ENCODE results near the gene TMBIM6.

TMBIM6 gene

GRCh38 chr12:49740930-49741881, at the start of gene TMBIM6:
TSS of gene TMBIM6 (plus strand) at chr12:49741557. CDS start at chr12:49752494, 10,937 bp downstream.
- peak; percentile 99 for DNase-seq (ENCODE audit: low read depth, low spot score)
- peak; percentile 100 for TF ChIP-seq POLR2AphosphoS5 (IDR thresholded peaks at IDR 0.05; ENCODE audit: borderline replicate concordance, low read depth, low read length)
- no peak for TF ChIP-seq EZH2 (IDR thresholded peaks at IDR 0.05)
- Histone ChIP-seq H3K27ac (peak within 1 kb of the TSS; percentile 95), H3K4me3 (peak within 1 kb of the TSS; percentile 94), H3K36me3 (ENCODE audit: insufficient read depth, low read length) (peaks cover 10% of the 10 kb centered on the region), H3K9ac (ENCODE audit: insufficient read length) (peak within 1 kb of the TSS; percentile 96), H3K9me3 (ENCODE audit: low read depth, low read length) (no peaks in the 10 kb centered on the region)

- no peak overlapping the region for H3K4me3 ChIP-seq
- no peak overlapping the region for H3K9ac ChIP-seq (ENCODE audit: insufficient read length)
- TF ChIP-seq POLR2AphosphoS5 (IDR thresholded peaks at IDR 0.05; ENCODE audit: borderline replicate concordance, low read depth, low read length) = no peak
- no peak for TF ChIP-seq EZH2 (IDR thresholded peaks at IDR 0.05)
- no peak for TF ChIP-seq FOXP2 (optimal IDR thresholded peaks at IDR 0.05; ENCODE audit: control extremely low read depth, extremely low read length, insufficient read depth)
- no peaks in the 10 kb centered on the region for H3K36me3 ChIP-seq (ENCODE audit: insufficient read depth, low read length)
- H3K27ac ChIP-seq = no peak overlapping the region
- DNase-seq (ENCODE audit: low read depth, low spot score) = no peak
- no peaks in the 10 kb centered on the region for H3K9me3 ChIP-seq (ENCODE audit: low read depth, low read length)
These were observed 48.5 kb upstream of the TMBIM6 start for GRCh38 chr12:49692851-49693250.

DNA sequence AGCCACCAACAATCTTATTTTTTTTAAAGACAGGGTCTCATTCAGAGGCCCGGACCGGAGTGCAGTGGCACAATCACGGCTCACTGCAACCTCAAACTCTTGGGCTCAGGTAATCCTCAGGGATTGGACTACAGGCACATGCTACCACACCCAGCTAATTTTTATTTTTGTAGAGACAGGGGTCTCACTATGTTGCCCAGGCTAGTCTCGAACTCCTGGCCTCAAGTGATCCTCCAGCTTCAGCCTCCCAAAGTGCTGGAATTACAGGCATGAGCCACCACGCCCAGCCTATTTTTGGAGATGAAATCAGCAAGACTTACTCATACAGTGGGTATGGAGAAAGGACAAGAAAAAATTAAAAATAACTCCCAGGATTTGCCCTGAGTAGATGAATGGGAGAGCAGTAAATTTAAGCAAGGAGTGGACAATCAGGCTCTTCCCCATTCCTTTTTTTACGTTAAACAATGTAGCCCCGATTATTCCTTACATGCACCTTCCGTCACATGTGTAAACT, 47.4 kb upstream of the TMBIM6 start:
- no peak for TF ChIP-seq POLR2AphosphoS5 (IDR thresholded peaks at IDR 0.05; ENCODE audit: borderline replicate concordance, low read depth, low read length)
- H3K9ac ChIP-seq (ENCODE audit: insufficient read length) = no peak overlapping the region
- no peaks in the 10 kb centered on the region for H3K36me3 ChIP-seq (ENCODE audit: insufficient read depth, low read length)
- no peak overlapping the region for H3K4me3 ChIP-seq
- H3K9me3 ChIP-seq (ENCODE audit: low read depth, low read length) = no peaks in the 10 kb centered on the region
- H3K27ac ChIP-seq = no peak overlapping the region
- no peak for DNase-seq (ENCODE audit: low read depth, low spot score)

GRCh38 chr12:49696723-49697122, 44.6 kb upstream of the TMBIM6 start:
- TF ChIP-seq POLR2AphosphoS5 (IDR thresholded peaks at IDR 0.05; ENCODE audit: borderline replicate concordance, low read depth, low read length) = no peak
- no peak for TF ChIP-seq EZH2 (IDR thresholded peaks at IDR 0.05)
- Histone ChIP-seq H3K27ac (no peak overlapping the region), H3K4me3 (no peak overlapping the region), H3K9ac (ENCODE audit: insufficient read length) (no peak overlapping the region), H3K36me3 (ENCODE audit: insufficient read depth, low read length) (no peaks in the 10 kb centered on the region), H3K9me3 (ENCODE audit: low read depth, low read length) (no peaks in the 10 kb centered on the region)
- no peak for DNase-seq (ENCODE audit: low read depth, low spot score)

- H3K27ac ChIP-seq = no peak overlapping the region
- no peak for DNase-seq (ENCODE audit: low read depth, low spot score)
- H3K9me3 ChIP-seq (ENCODE audit: low read depth, low read length) = no peaks in the 10 kb centered on the region
- no peak overlapping the region for H3K9ac ChIP-seq (ENCODE audit: insufficient read length)
- no peak overlapping the region for H3K4me3 ChIP-seq
- no peak for TF ChIP-seq EZH2 (IDR thresholded peaks at IDR 0.05)
- no peak for TF ChIP-seq FOXP2 (optimal IDR thresholded peaks at IDR 0.05; ENCODE audit: control extremely low read depth, extremely low read length, insufficient read depth)
- no peak for TF ChIP-seq POLR2AphosphoS5 (IDR thresholded peaks at IDR 0.05; ENCODE audit: borderline replicate concordance, low read depth, low read length)
- no peaks in the 10 kb centered on the region for H3K36me3 ChIP-seq (ENCODE audit: insufficient read depth, low read length)
These were observed 43.5 kb upstream of the TMBIM6 start for GRCh38 chr12:49697808-49698207.

GRCh38 chr12:49698619-49699545, 42.5 kb upstream of the TMBIM6 start:
- no peak for DNase-seq (ENCODE audit: low read depth, low spot score)
- no peak overlapping the region for H3K4me3 ChIP-seq
- H3K27ac ChIP-seq = no peak overlapping the region
- no peaks in the 10 kb centered on the region for H3K36me3 ChIP-seq (ENCODE audit: insufficient read depth, low read length)
- no peaks in the 10 kb centered on the region for H3K9me3 ChIP-seq (ENCODE audit: low read depth, low read length)
- no peak overlapping the region for H3K9ac ChIP-seq (ENCODE audit: insufficient read length)
- no peak for TF ChIP-seq EZH2 (IDR thresholded peaks at IDR 0.05)
- TF ChIP-seq FOXP2 (optimal IDR thresholded peaks at IDR 0.05; ENCODE audit: control extremely low read depth, extremely low read length, insufficient read depth) = no peak
- no peak for TF ChIP-seq POLR2AphosphoS5 (IDR thresholded peaks at IDR 0.05; ENCODE audit: borderline replicate concordance, low read depth, low read length)

DNA sequence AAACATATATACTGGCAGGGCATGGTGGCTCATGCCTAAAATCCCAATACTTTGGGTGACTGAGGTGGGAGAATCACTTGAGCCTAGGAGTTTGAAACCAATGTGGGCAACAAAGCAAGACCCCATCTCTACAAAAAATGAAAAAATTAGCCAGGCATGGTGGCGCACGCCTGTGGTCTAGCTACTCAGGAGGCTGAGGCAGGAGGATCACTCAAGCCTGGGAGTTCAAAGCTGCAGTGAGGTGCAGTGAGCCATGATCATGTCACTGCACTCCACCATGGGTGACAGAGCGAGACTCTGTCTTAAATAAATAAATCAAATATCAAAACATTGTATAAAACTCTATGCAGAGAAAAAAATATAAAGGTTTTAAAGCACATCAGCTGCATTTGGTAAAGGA, 39.3 kb upstream of the TMBIM6 start:
- Histone ChIP-seq H3K9ac (ENCODE audit: insufficient read length) (no peak overlapping the region), H3K36me3 (ENCODE audit: insufficient read depth, low read length) (no peaks in the 10 kb centered on the region), H3K9me3 (ENCODE audit: low read depth, low read length) (no peaks in the 10 kb centered on the region), H3K27ac (no peak overlapping the region), H3K4me3 (no peak overlapping the region)
- TF ChIP-seq POLR2AphosphoS5 (IDR thresholded peaks at IDR 0.05; ENCODE audit: borderline replicate concordance, low read depth, low read length) = no peak
- no peak for TF ChIP-seq FOXP2 (optimal IDR thresholded peaks at IDR 0.05; ENCODE audit: control extremely low read depth, extremely low read length, insufficient read depth)
- TF ChIP-seq EZH2 (IDR thresholded peaks at IDR 0.05) = no peak
- no peak for DNase-seq (ENCODE audit: low read depth, low spot score)

DNA sequence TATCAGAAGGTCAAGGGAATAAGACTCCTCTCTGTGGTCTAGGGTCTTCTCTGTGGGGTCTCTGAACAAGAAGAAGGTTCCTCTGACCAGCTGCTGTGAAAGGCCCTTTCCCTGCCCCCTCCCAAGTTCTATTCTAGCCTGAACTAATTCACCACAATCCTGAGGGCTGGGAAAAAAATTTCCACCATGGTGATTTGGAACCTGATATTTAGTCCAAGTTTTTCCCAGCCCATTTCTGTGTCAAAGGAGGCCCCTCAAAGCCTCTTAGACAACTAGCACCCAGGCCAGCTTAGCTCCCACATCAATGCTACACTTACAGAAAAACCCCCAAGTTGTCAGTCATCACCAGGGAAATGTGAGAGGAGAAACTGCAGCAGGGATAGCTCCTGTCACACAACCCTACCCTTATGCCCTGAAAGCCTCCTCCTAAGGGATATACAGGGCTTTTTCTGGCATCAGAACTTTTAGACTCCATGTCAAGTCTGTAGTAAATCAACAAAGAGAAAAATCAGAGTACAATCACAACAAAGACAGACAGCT, 38.6 kb upstream of the TMBIM6 start:
- H3K27ac ChIP-seq = no peak overlapping the region
- H3K4me3 ChIP-seq = no peak overlapping the region
- H3K36me3 ChIP-seq (ENCODE audit: insufficient read depth, low read length) = no peaks in the 10 kb centered on the region
- TF ChIP-seq FOXP2 (optimal IDR thresholded peaks at IDR 0.05; ENCODE audit: control extremely low read depth, extremely low read length, insufficient read depth) (no peak), EZH2 (IDR thresholded peaks at IDR 0.05) (no peak), POLR2AphosphoS5 (IDR thresholded peaks at IDR 0.05; ENCODE audit: borderline replicate concordance, low read depth, low read length) (no peak)
- no peaks in the 10 kb centered on the region for H3K9me3 ChIP-seq (ENCODE audit: low read depth, low read length)
- DNase-seq (ENCODE audit: low read depth, low spot score) = no peak
- H3K9ac ChIP-seq (ENCODE audit: insufficient read length) = no peak overlapping the region
